Peyer's patch (tissue), 4 donors: Measurements from ENCODE around the gene FCGR3A.

ENCODE experiments used
- CTCF ChIP-seq, 6 experiments: fragments of 450-650 bp in 4 of 6; fragments of 200-600 bp in 2 of 6; sonication (generic) in 1 of 6; IDR thresholded peaks; one replicate each; pipeline ENCODE4 v1.5.1; 2017 to 2019; ENCODE audit warnings: antibody characterized with exemption in 6 of 6, mild to moderate bottlenecking in 3 of 6, moderate library complexity in 1 of 6
- POLR2A ChIP-seq, 2 donors: fragments of 450-650 bp; IDR thresholded peaks; one replicate each; pipeline ENCODE4 v1.5.1; 2017; ENCODE audit warnings: antibody characterized with exemption in 2 of 2, mild to moderate bottlenecking in 2 of 2, moderate library complexity in 2 of 2

- TF ChIP-seq CTCF (IDR thresholded peaks at IDR 0.05) (no peak), POLR2A (IDR thresholded peaks at IDR 0.05) (no peak)
These were observed 17.5 kb downstream of the FCGR3A start for GRCh38 chr1:161531986-161532643.
